Coronary artery (tissue), 2 donors: Measurements from ENCODE around the gene F9.

Experiments used
- DNase-seq: peaks from one replicate; pipeline ENCODE4 v3.0.0-alpha.2; 2017; ENCODE audit warnings: low spot score
- H3K27ac ChIP-seq, 2 donors: fragments of 200-600 bp; sonication (generic); one replicate each; pipeline ENCODE4 v1.5.1; 2016 to 2019
- H3K4me3 ChIP-seq: fragments of 200-600 bp; sonication (generic); 2 replicates; pipeline ENCODE4 v1.5.1; 2016; ENCODE audit warnings: mild to moderate bottlenecking, moderate library complexity
- CTCF ChIP-seq: fragments of 200-600 bp; sonication (generic); IDR thresholded peaks from one replicate; pipeline ENCODE4 v1.5.1; 2019; ENCODE audit warnings: antibody characterized with exemption

The F9 gene

GRCh38 chrX:139596068-139596467, 65.5 kb downstream of the F9 start:
- H3K4me3 ChIP-seq: no peak overlapping the region
- no peak for TF ChIP-seq CTCF
- H3K27ac ChIP-seq: no peak overlapping the region
- DNase-seq: no peak

GRCh38 chrX:139600105-139600504, 69.6 kb downstream of the F9 start:
- Histone ChIP-seq H3K4me3 (no peak overlapping the region), H3K27ac (no peak overlapping the region)
- no peak for TF ChIP-seq CTCF
- DNase-seq: no peak
